Measurements from ENCODE around the gene VAT1. TPM values are rescaled to one million over a fixed set of nuclear protein-coding genes. Genes with fewer than 3 reads are reported as not detected.

The VAT1 gene
- total and polyA plus RNA-seq, 9 of the 15 experiments (the other 6 are each of a cell fraction or from before 2014, with no cell fraction given), result 29.4 to 153 (median 66.7) TPM

DNA sequence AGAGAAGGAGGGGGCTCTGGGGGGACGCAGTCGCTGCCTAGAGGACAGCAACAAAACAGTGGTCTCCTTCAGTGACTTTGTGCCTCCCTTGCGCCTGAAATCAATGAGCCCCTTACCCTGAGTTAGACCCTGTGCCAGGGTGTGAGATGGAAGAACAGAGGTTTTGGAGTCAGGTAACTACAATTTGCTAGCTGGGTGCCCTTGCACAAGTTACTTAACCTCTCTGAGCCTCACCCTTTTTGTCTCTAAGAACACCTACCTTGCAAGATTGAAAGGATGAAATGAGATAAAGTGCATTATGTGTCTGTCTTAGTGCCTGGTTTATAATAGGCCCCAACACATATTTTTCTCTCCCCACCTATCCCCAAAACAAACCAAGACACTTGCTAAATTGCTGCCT lies 12.7 kb upstream of the VAT1 start:
- no peak overlapping the region for H3K4me2 ChIP-seq (ENCODE audit: insufficient read depth, low read length)
- in situ Hi-C loops (cut with MboI) (no loop called here), intact Hi-C loops (cut with micrococcal nuclease) (no loop called here)
- no peak for FAIRE-seq
- H3K27ac ChIP-seq (ENCODE audit: extremely low read depth, low read depth, low read length), result no peak overlapping the region
- no peaks in the 10 kb centered on the region for H3K9me1 ChIP-seq (ENCODE audit: control insufficient read depth, insufficient read depth, low read length)
- H3K9ac ChIP-seq (ENCODE audit: insufficient read depth in 1 of 2, low read depth in 2 of 2, low read length in 2 of 2), result peak overlapping the region in 1 of 2 experiments; percentile 50; a peak in 1 of 4 replicates
- H3K9me3 ChIP-seq (replicated peaks; ENCODE audit: control insufficient read depth, insufficient read depth, low read depth, low read length), result no peaks in the 10 kb centered on the region
- no peaks in the 10 kb centered on the region for H3K79me2 ChIP-seq (ENCODE audit: control insufficient read depth, insufficient read depth, low read length)
- DNase-seq (ENCODE audit: extremely low read depth in 1 of 4, low spot score in 3 of 4), result no peak
- H2AFZ ChIP-seq (ENCODE audit: low read depth, low read length), result no peak overlapping the region
- ChIA-PET POLR2A (interaction anchor here (1.9 kb wide), 1 partner anchor 10 kb away, joined by 7 read pairs; the partner anchor contains the start of gene RND2), CTCF (ENCODE audit: low intra/inter-chr PET ratio) (no interaction called here)
- no TSS peak for BruUV-seq (replicated peaks)
- WGBS (ENCODE audit: insufficient coverage, low coverage, missing lambda C conversion rate), result 83% methylated on average over 3 of the region's 3 CpGs
- H4K20me1 ChIP-seq (replicated peaks; ENCODE audit: control insufficient read depth, insufficient read depth, low read length), result no peaks in the 10 kb centered on the region
- H3K4me1 ChIP-seq (replicated peaks in 1 of 2; ENCODE audit: control insufficient read depth in 2 of 2, insufficient read depth in 2 of 2, low read length in 2 of 2), result peaks cover 4 to 9% of the 10 kb centered on the region in 2 experiments; a peak in 3 of 5 replicates
- H3K27me3 ChIP-seq (ENCODE audit: control insufficient read depth in 2 of 2, insufficient read depth in 2 of 2, low read length in 2 of 2), result no peaks in the 10 kb centered on the region
- no peaks in the 10 kb centered on the region for H3K36me3 ChIP-seq (ENCODE audit: control insufficient read depth, insufficient read depth, low read length)
- no peak overlapping the region for H3K4me3 ChIP-seq
- no peak for TF ChIP-seq POLR3G (IDR thresholded peaks at IDR 0.05; ENCODE audit: extremely low read depth, insufficient read length, insufficient replicate concordance)
- TF ChIP-seq, protein P1, sequence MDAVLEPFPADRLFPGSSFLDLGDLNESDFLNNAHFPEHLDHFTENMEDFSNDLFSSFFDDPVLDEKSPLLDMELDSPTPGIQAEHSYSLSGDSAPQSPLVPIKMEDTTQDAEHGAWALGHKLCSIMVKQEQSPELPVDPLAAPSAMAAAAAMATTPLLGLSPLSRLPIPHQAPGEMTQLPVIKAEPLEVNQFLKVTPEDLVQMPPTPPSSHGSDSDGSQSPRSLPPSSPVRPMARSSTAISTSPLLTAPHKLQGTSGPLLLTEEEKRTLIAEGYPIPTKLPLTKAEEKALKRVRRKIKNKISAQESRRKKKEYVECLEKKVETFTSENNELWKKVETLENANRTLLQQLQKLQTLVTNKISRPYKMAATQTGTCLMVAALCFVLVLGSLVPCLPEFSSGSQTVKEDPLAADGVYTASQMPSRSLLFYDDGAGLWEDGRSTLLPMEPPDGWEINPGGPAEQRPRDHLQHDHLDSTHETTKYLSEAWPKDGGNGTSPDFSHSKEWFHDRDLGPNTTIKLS (IDR thresholded peaks at IDR 0.05; ENCODE audit: borderline replicate concordance, low read depth), result no peak
- TF ChIP-seq BCOR (IDR thresholded peaks at IDR 0.05), result 0 out of 2 replicates have a peak, but pooled peaks have one; percentile 40
- peak; percentile 65 for TF ChIP-seq ZFP36 (IDR thresholded peaks at IDR 0.05; ENCODE audit: low read depth, low read length, partially characterized antibody)
- TF ChIP-seq KAT2B (IDR thresholded peaks at IDR 0.05; ENCODE audit: low read depth, low read length), result no peak
- peak; percentile 73 for TF ChIP-seq RBM25 (IDR thresholded peaks at IDR 0.05; ENCODE audit: low read depth, low read length, severe bottlenecking)
- no peak for TF ChIP-seq ZNF263 (CRISPR knock-in tag; IDR thresholded peaks at IDR 0.05; ENCODE audit: borderline replicate concordance)
- ATAC-seq, result no peak

Data from K562 (cell line).